Hematopoietic multipotent progenitor cell treated with erythropoietin and hydrocortisone succinate and interleukin-3 and kit ligand, for 17 days (in vitro differentiated cells): Measurements from ENCODE around the gene CLBA1.
"Not testable (repeated sequence)": the region's sequence is repeated elsewhere in the genome, so short reads cannot be mapped to it uniquely, and the experiment has no call there.

Source experiments
- DNase-seq: peaks from one replicate; pipeline ENCODE4 v3.0.0-alpha.2; 2015; ENCODE audit warnings: low spot score

CLBA1 gene

GRCh38 chr14:104985675-104986486, at the start of gene CLBA1:
Gene CLBA1, plus strand, starts transcription at chr14:104985788. Its CDS starts 644 bp downstream, at chr14:104986432.
- peak; percentile 93 for DNase-seq

GRCh38 chr14:104935955-104936354, 49.6 kb upstream of the CLBA1 start:
- DNase-seq = no peak

GRCh38 chr14:104936361-104937155, 49.0 kb upstream of the CLBA1 start:
- no peak for DNase-seq

GRCh38 chr14:104937161-104937560, 48.4 kb upstream of the CLBA1 start:
- no peak for DNase-seq

GRCh38 chr14:104937694-104938365, 47.8 kb upstream of the CLBA1 start:
- no peak for DNase-seq

GRCh38 chr14:104938436-104938835, 47.2 kb upstream of the CLBA1 start:
- no peak for DNase-seq

GRCh38 chr14:104938960-104939359, 46.6 kb upstream of the CLBA1 start:
- DNase-seq = no peak

- no peak for DNase-seq
Observed at GRCh38 chr14:104939666-104940410, 45.8 kb upstream of the CLBA1 start.

- DNase-seq = no peak
Observed at GRCh38 chr14:104940526-104941150, 45.0 kb upstream of the CLBA1 start.

GRCh38 chr14:104941508-104942365, 43.9 kb upstream of the CLBA1 start:
- DNase-seq = no peak

- DNase-seq = no peak
Observed at GRCh38 chr14:104942586-104942985, 43.0 kb upstream of the CLBA1 start.

- DNase-seq = not testable (repeated sequence)
Observed at GRCh38 chr14:104943216-104944015, 42.2 kb upstream of the CLBA1 start.

- not testable (repeated sequence) for DNase-seq
Observed at GRCh38 chr14:104944016-104944308, 41.6 kb upstream of the CLBA1 start.

- DNase-seq = not testable (repeated sequence)
Observed at GRCh38 chr14:104944436-104945205, 41.0 kb upstream of the CLBA1 start.

- DNase-seq = not testable (repeated sequence)
Observed at GRCh38 chr14:104945266-104945665, 40.3 kb upstream of the CLBA1 start.

- not testable (repeated sequence) for DNase-seq
Observed at GRCh38 chr14:104945986-104946965, 39.3 kb upstream of the CLBA1 start.

- not testable (repeated sequence) for DNase-seq
Observed at GRCh38 chr14:104947201-104947600, 38.4 kb upstream of the CLBA1 start.
